HG03175 (cell line): Measurements from ENCODE around the gene RBMS3.
"Not testable (repeated sequence)": the region's sequence is repeated elsewhere in the genome, so short reads cannot be mapped to it uniquely, and the experiment has no call there.

Source experiments
- ATAC-seq: cut with Tn5 transposase; IDR thresholded peaks from one replicate; pipeline ENCODE4 v1.9.1; 2021; ENCODE audit warnings: mild to moderate bottlenecking, moderate library complexity; ENCODE audit not compliant: unreplicated experiment

Gene RBMS3

DNA sequence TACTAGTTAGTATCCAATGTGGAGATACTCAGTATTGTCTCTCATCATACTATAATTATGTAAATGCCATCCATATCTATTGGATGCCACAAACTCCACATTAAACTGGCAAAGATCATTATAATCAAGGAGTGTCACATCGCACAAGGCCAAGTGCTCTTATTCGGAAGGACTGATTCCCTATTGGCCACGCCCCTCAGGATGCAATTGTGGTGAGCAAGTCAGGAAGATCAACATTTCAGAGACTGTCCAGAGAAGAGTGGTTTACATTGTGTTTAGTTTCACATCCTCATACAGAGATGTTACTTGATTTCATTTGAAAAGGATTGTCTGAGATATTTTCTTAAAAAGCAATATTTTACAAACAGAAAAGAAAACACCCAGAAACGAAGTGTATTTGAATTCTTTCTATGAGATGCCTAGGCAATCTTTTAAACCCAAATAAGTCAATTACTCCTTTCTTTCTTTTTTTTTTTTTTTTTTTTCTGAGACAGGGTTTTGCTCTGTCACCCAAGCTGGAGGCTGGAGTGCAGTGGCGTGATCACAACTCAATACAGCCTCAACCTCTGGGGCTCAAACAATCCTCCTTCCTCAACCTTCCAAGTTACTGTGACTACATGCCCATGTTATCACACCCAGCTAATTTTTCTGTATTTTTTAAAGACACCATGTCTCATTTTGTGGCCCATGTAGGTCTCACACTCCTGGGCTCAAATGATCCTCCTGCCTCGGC, 369.1 kb downstream of the RBMS3 start:
- peak; percentile 74 for ATAC-seq

DNA sequence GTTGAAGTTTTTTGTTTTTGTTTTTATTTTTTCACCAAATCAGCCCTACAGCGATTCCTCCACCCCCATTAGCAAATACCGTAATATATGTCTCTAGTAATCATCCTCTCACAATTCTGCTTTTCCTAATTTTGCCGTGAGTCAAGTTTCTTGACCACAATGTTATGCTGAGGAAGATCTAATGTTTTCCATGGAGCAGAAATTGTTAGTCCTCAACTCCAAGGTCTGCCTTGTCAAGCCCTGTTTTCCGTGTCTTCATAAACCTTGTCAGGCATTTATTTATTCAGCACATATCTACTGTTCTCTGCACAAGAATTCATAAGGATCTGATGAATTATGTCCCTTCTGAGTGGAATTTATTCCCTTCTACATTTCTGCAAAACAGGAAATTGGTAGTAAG, 372.8 kb downstream of the RBMS3 start:
- ATAC-seq = no peak

DNA sequence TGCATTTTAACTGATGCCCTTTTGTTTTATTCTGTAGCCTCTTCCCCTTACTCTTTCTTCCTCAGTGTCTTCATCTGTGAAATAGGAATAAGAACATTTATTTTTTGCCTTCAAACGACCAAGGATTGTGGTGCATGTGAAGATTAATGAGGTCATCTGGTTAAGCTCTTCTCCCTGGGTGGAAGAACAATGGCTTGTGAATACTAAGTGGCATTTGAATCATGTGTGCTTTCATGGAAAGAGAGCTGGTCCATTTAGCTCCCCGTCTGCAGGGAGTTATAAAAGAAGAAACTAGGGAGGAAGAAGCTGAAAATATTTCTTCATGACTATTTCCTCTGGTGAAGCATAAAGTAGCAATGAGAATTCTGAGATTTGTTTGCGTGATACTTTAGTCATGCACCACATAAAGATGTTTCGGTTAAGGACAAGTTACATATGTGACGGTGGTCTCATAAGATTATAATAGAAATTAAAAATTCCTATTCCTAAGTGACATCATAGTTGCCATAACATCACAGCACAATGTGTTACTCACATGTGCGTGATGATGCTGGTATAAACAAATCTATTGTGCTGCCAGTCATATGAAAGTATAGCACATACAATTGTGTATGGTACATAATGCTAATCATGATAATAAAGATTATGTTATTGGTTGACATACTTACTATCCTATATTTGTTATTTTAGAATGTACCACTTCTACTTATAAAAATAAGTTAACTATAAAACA, 374.3 kb downstream of the RBMS3 start:
- no peak for ATAC-seq

DNA sequence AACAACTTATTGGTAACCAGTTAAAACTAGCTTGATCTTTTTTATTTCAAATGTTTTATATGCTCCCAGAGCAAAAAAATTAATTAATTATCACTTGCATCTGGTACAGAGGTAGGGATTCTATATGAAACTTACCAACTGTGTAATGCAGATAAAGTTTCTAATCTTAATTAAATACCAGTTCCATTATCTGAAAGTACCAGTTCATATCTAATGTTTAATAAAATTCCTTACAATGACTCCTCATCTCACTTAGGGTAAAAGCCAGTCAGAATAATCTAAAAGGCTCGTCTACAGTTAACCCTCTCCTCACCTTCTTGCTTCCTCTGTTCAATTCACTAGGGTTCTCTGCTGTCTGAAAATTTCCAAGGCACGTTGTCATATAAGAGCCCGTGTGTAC, 384.8 kb downstream of the RBMS3 start:
- ATAC-seq = no peak

DNA sequence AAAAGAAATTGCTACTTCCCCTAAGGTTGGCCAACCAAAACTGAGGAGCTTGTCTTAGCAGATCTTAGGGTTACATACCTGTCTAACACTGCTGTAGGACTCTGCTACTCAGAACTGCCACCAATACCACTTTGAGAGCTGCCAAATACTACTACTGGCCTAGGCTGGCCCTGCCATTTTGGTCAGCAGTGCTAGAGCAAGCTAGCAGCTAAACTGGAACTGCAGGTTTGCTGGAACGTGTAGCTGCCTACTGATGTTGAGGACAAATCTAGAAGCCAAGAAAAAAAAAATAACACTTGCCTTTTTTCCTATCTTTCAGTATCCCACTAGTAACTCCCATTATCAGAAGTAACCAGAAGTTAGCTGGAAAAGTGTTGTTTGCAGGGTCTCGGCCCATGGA, 387.4 kb downstream of the RBMS3 start:
- ATAC-seq = no peak

DNA sequence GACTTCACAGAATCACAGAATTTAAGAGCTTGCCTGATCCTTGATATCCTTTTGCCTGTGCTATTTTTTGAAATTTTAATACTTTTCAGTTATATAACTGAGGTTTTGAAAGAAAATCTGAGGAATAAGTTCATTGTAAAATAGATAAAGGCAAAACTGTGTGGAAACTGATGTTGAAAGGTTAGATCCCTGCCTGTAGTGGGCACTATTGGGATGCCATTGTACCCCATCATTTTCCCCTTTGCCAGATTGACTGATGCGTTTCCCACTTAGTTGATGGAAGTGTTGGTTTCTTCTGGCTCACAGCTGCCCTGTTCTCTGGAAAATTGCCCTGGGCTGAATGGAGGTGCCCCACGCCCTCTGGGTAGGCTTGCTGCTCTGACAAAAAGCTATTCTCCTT, 387.9 kb downstream of the RBMS3 start:
- no peak for ATAC-seq

DNA sequence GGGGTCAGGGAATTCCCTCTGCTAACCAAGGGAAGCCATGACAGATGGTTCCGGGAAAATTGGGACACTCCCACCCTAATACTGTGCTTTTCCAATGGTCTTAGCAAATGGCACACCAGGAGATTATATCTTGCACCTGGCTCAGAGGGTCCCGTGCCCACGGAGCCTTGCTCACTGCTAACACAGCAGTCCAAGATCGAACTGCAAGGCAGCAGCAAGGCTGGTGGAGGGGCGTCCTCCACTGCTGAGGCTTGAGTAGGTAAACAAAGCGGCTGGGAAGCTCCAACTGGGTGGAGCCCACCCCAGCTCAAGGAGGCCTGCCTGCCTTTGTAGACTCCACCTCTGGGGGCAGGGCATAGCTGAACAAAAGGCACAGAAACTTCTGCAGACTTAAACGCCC, 389.6 kb downstream of the RBMS3 start:
- ATAC-seq = not testable (repeated sequence)

DNA sequence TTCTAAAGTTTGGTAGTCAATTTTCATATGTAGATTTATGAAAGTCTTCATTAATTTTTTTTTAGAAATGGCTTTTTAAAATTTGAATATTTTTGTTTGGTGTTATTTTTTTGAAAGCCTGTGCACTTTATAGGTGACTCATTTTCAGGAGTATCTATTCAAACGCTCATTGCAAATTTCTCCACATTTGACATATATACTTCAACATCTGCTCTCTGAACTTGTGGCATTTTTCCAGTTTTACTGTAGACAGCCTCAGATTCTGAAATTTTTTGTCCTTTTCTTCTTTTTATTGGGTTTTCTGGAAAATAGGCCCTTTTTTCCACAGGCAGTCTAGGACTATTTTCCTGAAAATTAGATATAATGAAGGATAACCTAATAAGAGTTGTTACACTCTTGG, 396.6 kb downstream of the RBMS3 start:
- no peak for ATAC-seq

DNA sequence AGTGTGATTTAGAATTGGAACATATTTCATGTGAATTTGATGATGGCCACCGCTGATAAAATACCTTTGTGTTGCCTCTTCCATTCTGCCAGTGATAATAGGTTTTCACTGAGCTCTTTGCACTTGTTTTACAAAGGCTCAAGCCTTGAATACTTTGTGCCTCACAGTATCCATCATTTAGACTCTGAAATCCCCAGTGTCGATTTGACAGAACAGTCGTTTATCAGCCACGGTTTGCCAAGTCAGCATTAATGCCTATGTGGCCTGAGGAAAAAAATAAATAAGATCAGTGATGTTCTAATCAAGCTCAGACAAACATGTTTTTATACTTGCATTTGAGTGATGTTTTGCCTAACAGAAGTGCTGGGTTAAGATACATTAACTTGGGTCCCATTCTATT, 399.1 kb downstream of the RBMS3 start:
- no peak for ATAC-seq

DNA sequence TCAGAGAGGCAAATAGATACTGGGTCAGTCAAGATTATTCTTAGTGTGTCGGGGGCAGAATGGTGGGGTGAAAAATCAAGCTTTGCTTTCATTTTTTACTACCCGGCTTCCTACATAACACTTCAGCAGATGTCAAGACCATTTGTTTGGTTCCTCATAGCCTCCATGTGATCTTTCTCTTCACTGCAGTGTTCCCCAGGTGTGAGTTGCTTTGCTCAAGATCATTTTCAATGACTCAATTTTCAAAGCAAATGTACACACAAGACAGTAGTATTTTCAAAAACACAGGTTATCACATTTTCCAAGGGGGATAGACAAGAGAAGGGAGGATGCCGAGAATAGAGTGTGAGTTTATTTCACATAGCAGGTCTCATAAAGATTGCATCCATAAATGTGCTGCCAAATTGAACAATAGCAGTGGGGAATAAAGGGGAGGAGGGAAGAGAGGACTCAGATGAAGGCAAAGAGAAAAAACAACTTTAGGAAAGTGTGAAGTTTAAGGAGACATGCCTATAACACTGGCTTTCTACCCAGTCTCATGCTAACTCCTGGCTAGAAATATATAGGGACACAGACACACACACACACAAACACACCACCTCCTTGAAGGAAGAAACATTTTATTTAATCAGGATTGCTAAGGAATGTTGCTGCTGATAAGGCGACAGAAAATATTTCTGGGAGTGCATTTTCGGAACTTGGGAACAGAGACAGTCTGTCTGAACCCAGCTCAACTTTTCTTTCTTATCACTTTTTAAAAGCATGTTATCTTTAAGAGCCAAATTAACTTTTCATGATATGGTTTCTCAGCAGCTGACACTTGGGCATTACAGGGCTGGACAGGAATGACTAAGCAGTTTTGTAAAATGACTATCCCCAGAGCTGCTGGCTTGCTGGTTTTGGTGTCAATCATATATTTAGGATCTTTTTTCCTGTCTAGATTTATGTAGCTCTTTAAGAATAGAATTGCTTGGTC, 402.4 kb downstream of the RBMS3 start:
- peak; percentile 52 for ATAC-seq

DNA sequence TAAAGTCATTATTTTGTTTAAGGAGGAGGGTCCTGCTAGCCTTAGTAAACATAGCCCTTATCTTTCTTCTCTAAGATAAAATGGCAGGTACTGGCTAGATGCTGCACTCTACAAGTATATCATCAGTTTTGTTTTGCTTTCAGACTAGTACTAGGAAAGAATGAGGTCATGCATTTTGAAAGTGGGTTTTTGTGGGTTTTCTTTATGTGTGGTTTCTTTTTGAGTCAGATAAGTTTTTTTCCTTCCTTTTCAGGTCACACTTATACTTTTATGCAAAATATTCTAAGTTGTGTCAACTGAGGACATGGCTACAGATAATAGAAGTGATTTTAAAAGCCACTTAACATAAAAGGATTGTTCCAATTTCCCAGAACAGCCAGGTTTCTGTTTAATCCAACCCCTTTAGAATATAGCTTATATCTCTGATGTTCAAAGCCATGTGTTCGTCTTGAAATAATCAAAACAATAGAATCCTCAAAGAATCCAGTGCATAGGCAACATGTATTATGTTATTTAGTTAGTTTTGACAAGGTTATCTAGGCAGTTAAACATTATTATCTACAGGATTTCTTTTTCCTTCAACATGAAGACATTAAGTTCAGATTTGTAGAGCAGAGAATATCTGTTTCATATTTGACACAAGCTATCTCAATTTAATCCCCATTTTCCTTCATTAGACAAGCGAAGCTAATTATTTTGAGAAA, 406.2 kb downstream of the RBMS3 start:
- peak; percentile 97 for ATAC-seq

DNA sequence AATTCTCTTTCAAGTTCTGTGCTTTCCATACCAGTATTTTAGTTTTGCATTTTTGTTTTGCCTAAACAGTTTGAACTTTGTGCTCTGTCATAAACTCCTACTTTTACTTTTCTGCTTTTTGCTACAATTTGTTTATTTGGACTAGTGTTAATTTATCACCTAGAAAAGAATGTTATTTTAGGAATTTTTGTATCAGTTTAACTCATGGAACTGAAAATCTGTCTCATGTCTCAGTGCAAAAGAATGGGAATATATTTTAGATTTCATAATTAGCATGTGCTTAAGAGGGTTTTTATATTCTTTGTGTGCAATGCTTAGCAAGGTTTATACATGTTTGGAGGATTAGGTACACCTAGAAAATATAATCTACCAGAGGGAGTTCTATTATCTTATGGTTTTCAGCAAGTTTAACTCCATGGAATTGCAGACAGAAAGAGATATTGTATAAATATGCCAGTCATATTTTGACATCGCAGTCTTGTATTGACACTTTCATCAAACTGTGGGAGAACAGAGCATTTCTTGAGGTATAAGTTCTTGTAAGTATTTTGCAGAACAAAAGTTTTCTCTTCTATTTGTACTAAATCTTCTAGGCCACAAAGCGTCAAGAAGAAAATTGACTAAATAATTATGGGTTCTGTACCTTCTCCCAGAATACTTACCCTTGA, 409.9 kb downstream of the RBMS3 start:
- ATAC-seq = no peak

DNA sequence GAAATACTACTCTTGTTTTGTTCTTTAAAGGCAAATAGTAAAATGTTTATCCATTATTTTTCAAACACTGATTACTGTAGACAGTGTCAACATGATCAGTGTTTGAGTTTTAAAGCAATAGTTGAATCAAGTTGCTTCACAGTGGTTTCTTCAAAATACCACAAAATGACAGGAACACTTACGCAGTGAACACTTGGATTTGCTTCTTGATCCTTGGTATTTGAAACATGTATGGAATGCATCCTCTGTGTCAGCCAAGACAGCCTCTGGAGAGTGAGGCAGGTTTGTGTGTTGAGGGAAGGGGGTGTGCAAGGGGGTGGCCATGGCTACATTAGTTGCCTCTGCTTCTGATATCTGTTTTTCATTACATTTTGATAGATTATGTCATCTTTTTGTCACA, 413.0 kb downstream of the RBMS3 start:
- ATAC-seq = no peak

DNA sequence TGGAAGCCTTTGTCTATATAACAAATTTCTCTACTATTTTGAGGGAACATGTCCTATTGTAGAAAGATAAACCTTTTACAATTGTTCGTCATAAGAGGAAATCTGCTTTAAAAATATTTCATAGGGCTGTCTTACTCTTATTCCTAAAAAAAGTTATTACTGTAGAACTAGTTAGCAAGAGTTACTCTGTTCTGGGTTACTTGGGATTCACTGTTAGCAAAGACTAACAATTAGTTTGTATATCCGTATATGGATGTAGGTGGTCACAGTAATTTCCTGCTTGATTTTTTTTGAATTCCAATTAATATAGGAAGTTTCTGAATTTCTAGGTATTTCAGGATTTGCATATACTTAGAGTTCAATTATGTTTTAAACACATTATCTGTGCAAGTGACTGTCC, 413.5 kb downstream of the RBMS3 start:
- no peak for ATAC-seq

DNA sequence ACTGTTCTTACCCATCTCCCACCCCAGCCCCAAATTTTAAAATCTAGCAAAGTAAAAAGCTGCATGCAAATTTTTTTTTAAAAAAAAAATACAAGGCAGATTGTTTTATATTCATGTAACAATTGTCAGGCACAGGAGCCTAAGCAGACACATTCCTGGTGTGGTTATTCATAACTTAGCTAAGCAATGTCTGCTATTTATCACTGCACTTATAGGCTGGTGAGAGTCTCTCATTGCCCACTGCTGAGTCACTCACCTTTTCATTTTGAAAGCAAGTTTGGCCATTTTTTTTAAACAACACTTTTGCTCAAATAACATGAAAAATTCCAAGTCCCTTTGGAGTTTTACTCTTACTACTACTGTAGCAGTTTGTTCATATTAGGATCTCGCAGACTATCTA, 413.9 kb downstream of the RBMS3 start:
- no peak for ATAC-seq

DNA sequence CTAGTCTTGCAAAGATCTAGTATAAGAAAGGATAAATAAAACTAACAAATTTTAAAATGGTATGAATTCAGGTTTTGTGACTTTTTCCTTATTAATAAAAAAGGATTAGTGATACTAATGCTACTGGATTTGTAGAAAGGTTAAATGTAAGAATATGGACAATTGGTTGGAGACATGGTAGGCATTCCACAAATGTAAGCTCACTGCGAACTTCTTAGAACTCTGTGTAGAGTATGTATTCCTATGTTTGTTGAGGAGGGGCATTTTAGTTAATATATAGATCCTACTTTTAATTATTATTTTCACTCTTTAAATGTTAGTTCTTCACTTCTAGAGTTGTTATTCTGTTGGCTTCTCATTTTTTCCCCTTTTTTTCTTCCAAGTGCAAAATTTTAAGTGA, 414.3 kb downstream of the RBMS3 start:
- no peak for ATAC-seq

DNA sequence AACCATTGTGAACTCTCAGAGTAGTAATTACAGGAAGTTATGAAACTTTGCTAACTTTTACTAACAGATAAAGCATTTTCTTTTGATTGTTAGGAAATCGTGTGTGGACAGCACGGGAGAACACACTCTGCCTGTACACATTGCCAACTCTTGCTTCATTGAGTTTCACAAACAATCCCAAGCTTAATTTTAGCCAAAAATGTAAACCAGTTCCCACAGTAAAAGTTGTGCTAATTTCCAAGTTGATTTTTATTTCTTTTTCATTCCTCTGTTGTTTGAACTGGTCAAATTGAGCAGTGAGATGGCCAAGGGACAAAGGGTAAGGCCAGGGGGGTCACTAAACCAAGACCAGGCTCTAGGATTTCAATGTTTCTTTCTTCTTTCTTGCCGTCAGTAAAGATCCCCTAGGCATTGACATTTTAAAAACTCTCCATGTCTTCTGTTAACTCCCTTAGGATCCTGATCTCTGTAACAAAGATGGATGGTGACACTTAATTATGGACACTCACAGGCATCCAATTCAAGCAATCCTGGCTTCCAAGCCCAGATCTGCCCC, 414.9 kb downstream of the RBMS3 start:
- no peak for ATAC-seq

DNA sequence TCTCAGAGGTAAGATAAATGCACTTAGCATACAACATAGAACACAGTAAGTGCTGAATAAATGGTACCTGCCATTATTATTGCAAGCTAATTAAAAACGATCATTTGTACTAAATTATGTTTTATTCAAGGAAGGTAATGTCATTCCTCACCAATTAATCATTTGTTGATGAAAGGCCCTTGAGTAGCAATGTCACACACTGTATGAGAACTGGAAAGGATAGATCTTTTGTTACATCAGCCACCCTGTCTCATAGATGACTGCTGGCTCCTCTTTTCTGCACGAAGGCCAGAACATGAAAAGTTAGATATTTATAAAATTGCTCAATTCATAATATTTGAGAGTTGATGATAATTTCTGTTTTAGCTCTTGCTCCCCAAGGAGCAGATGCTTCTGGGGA, 415.4 kb downstream of the RBMS3 start:
- no peak for ATAC-seq

DNA sequence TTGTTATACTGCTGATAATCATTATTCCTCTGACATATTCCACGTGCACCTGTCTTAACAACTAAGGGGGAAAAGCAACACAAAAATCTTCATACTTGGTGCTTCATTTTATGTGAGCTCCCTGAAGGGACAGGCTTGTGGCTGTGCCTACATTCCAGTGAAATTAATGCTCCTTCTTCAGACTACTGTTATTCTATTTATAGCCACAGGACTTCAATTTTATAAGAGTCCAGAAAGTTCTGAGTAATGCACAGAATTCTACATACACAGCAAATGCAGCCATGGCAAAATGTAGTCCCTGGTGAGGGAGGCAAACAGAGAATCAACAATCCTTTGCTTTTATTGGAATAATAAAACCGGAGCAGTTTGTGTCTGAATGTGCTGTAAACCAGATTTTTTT, 417.1 kb downstream of the RBMS3 start:
- ATAC-seq = no peak

DNA sequence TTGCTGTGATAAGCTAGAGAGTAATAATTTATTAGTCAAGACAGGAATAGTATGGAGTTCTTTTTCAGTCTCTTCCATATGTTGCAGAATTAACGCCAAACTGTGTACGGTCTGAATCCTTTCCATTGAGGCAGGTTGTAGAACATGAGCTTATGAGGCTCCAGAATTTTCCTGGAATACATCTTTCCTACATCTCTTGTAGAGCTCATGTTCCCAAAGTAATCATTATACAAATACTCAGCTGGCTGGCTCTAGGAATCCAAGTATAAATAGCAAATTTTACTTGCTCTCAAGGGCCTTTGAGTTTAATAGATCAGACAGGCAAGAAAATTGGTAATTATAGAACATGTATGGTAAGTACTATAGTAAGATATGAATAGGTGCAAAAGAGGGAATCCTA, 419.4 kb downstream of the RBMS3 start:
- no peak for ATAC-seq
